Endothelial cell of umbilical vein (primary cell): ENCODE measurements around the gene RNF144B. TPM values are rescaled to one million over a fixed set of nuclear protein-coding genes. Genes with fewer than 3 reads are reported as not detected.

Experiments
- BruUV-seq: library from RNA; stranded (reverse); fragments of 400-500 nt; replicated peaks from 2 replicates; lab custom pipeline; 2021; lab: Mats Ljungman, UMichigan
- CTCF ChIA-PET: fragments of 300-600, 350-600 bp; sonication (Branson Sonifier 250); formaldehyde crosslinking; loops from one replicate; lab custom pipeline; 2021; ENCODE audit warnings: antibody characterized with exemption, inconsistent platforms; lab: Charles Lee
- POLR2A ChIA-PET: fragments of 300-600, 350-600 bp; sonication (Branson Sonifier 250); formaldehyde crosslinking; loops from one replicate; lab custom pipeline; 2021; ENCODE audit warnings: antibody characterized with exemption, inconsistent platforms; lab: Charles Lee
- DNase-seq: peaks from one replicate; pipeline ENCODE4 v3.0.0-alpha.2; 2011; ENCODE audit warnings: low read depth, low spot score
- FAIRE-seq: peaks from 2 replicates; lab custom pipeline; 2011; peaks lifted over from hg19 to GRCh38; lab: Jason Lieb, UNC
- H2AFZ ChIP-seq: 2 replicates; pipeline ENCODE4 v1.6.0; 2012; ENCODE audit warnings: low read depth, low read length, control low read depth, inconsistent platforms
- H3K27ac ChIP-seq: 2 replicates; pipeline ENCODE4 v1.5.1; 2011; ENCODE audit warnings: low read depth, mild to moderate bottlenecking, control low read depth, low read length, moderate library complexity; ENCODE audit not compliant: insufficient read depth
- H3K27me3 ChIP-seq, 2 experiments: 2 replicates each; pipeline versions ENCODE4 v1.6.0 to v1.6.1; 2011; ENCODE audit warnings: low read length in 2 of 2, mixed read lengths in 1 of 2; ENCODE audit not compliant: control insufficient read depth in 2 of 2, insufficient read depth in 2 of 2
- H3K36me3 ChIP-seq, 2 experiments: 2 replicates in 1 of 2; 3 replicates in 1 of 2; pipeline ENCODE4 v1.5.1; 2011; ENCODE audit warnings: low read length in 2 of 2, mild to moderate bottlenecking in 1 of 2, moderate library complexity in 1 of 2; ENCODE audit not compliant: control insufficient read depth in 2 of 2, insufficient read depth in 2 of 2; ENCODE audit errors: extremely low read depth in 1 of 2
- H3K4me1 ChIP-seq: 3 replicates; pipeline ENCODE4 v1.5.1; 2011; ENCODE audit warnings: mild to moderate bottlenecking, low read length; ENCODE audit not compliant: control insufficient read depth, insufficient read depth; ENCODE audit errors: extremely low read depth
- H3K4me2 ChIP-seq: 2 replicates; pipeline ENCODE4 v1.6.1; 2011; ENCODE audit warnings: low read length, control low read depth, mixed read lengths; ENCODE audit not compliant: insufficient read depth
- H3K4me3 ChIP-seq, 3 experiments: fragments of 200-600 bp in 1 of 3; sonication (generic), shearing (Covaris generic) in 1 of 3; replicated peaks in 1 of 3; 2 replicates each; pipeline ENCODE4 v1.5.1; 2011 to 2016; ENCODE audit warnings: control low read depth in 3 of 3, low read length in 3 of 3, mild to moderate bottlenecking in 2 of 3, inconsistent platforms in 1 of 3, low read depth in 1 of 3, moderate library complexity in 1 of 3; ENCODE audit not compliant: insufficient read depth in 1 of 3
- H3K79me2 ChIP-seq: 2 replicates; pipeline ENCODE4 v1.6.0; 2012; ENCODE audit warnings: low read length, inconsistent platforms; ENCODE audit not compliant: control insufficient read depth, insufficient read depth
- H3K9ac ChIP-seq: replicated peaks from 2 replicates; pipeline ENCODE3; 2011; ENCODE audit warnings: low read length, control low read depth; ENCODE audit not compliant: insufficient read depth; ENCODE audit errors: extremely low read depth
- H3K9me1 ChIP-seq: replicated peaks from 3 replicates; pipeline ENCODE4 v1.6.0; 2011; ENCODE audit warnings: mild to moderate bottlenecking, low read length; ENCODE audit not compliant: control insufficient read depth, insufficient read depth; ENCODE audit errors: extremely low read depth
- H3K9me3 ChIP-seq: replicated peaks from 2 replicates; pipeline ENCODE4 v1.5.1; 2012; ENCODE audit warnings: low read length, inconsistent platforms; ENCODE audit not compliant: control insufficient read depth, insufficient read depth
- H4K20me1 ChIP-seq: replicated peaks from 2 replicates; pipeline ENCODE3; 2011; ENCODE audit warnings: mild to moderate bottlenecking, low read length; ENCODE audit not compliant: control insufficient read depth, insufficient read depth; ENCODE audit errors: extremely low read depth
- CTCF ChIP-seq, 2 donors: IDR thresholded peaks; 1 replicate in 1 of 2; 2 replicates in 1 of 2; pipeline ENCODE4 v1.5.1; 2011; ENCODE audit warnings: low read length in 2 of 2, mild to moderate bottlenecking in 2 of 2, moderate library complexity in 2 of 2, control low read depth in 1 of 2, inconsistent platforms in 1 of 2, low read depth in 1 of 2; ENCODE audit not compliant: insufficient read depth in 1 of 2; ENCODE audit errors: extremely low read depth in 1 of 2
- EZH2 ChIP-seq: IDR thresholded peaks from 2 replicates; pipeline ENCODE4 v1.6.1; 2012; ENCODE audit warnings: borderline replicate concordance, low read depth, mild to moderate bottlenecking, moderate library complexity, low read length, inconsistent platforms; ENCODE audit not compliant: severe bottlenecking
- FOS ChIP-seq: IDR thresholded peaks from 2 replicates; pipeline ENCODE4 v1.6.1; 2011; ENCODE audit warnings: mild to moderate bottlenecking, low read length, moderate library complexity, borderline replicate concordance; ENCODE audit not compliant: insufficient read depth
- GATA2 ChIP-seq: IDR thresholded peaks from 2 replicates; pipeline ENCODE4 v1.7.0; 2011; ENCODE audit warnings: low read depth, mild to moderate bottlenecking, moderate library complexity, mixed read lengths, low read length; ENCODE audit not compliant: insufficient read length, insufficient read depth
- JUN ChIP-seq: IDR thresholded peaks from 2 replicates; pipeline ENCODE4 v1.6.1; 2011; ENCODE audit warnings: borderline replicate concordance, low read depth; ENCODE audit not compliant: insufficient read length, insufficient read depth
- MAX ChIP-seq: IDR thresholded peaks from 2 replicates; pipeline ENCODE4 v1.6.1; 2011; ENCODE audit not compliant: insufficient read depth, insufficient read length
- MYC ChIP-seq: IDR thresholded peaks from one replicate; pipeline ENCODE4 v1.6.1; 2011; ENCODE audit warnings: mild to moderate bottlenecking, low read depth, low read length
- POLR2A ChIP-seq: IDR thresholded peaks from 2 replicates; pipeline ENCODE4 v1.6.1; 2012; ENCODE audit warnings: low read depth, mild to moderate bottlenecking, control low read depth, low read length
- POLR2AphosphoS5 ChIP-seq: IDR thresholded peaks from 2 replicates; pipeline ENCODE4 v1.6.1; 2012; ENCODE audit warnings: low read depth, mild to moderate bottlenecking, control low read depth, low read length, moderate library complexity; ENCODE audit not compliant: insufficient read depth
- dilution Hi-C: fragments of 300-500 bp; cut with MboI; formaldehyde crosslinking; loops from one replicate; pipeline ENCODE4 v1.15.0; 2019; ENCODE audit warnings: low sequenced_read_pairs; ENCODE audit not compliant: extremely low pct_ligation_motif_present
- intact Hi-C: fragments of 100-400 bp; cut with micrococcal nuclease; formaldehyde crosslinking; loops from one replicate; pipeline ENCODE4 v1.10.0; 2022
- polyA plus RNA-seq, 4 experiments: library from polyadenylated mRNA; depleted of rRNA in 3 of 4; stranded (reverse) in 3 of 4; unstranded in 1 of 4; fragments of >200 nt; gene quantifications; 2 replicates each; pipeline versions ENCODE4 v1.2.1 to v1.2.3, GENCODE V29; 2011 to 2012; ENCODE audit warnings: missing spikeins in 1 of 4
- total RNA-seq: library from RNA; stranded (reverse); gene quantifications from 2 replicates; pipeline ENCODE4 v1.2.3, GENCODE V29; 2021

Gene RNF144B
- total and polyA plus RNA-seq, 2 donors (not counting 3 experiments of a cell fraction or from before 2014, with no cell fraction given) = 18.1 to 97.3 TPM

- dilution Hi-C loops (no loop called here), intact Hi-C loops (no loop called here)
- Histone ChIP-seq H3K36me3 (no peaks in the 10 kb centered on the region), H3K4me1 (peaks cover 15% of the 10 kb centered on the region), H3K4me2 (no peak overlapping the region), H3K27ac (no peak overlapping the region), H3K4me3 (no peak overlapping the region), H3K79me2 (no peaks in the 10 kb centered on the region), H2AFZ (no peak overlapping the region), H3K27me3 (no peaks in the 10 kb centered on the region), H3K9me1 (no peaks in the 10 kb centered on the region), H4K20me1 (no peaks in the 10 kb centered on the region), H3K9ac (no peak overlapping the region), H3K9me3 (no peaks in the 10 kb centered on the region)
- no TSS peak for BruUV-seq
- no peak for FAIRE-seq
- CTCF ChIA-PET = no interaction called here
- no peak for DNase-seq
- TF ChIP-seq POLR2A (no peak), EZH2 (no peak), MAX (no peak), MYC (no peak), FOS (no peak), CTCF (IDR thresholded peaks at IDR 0.05; ENCODE audit: extremely low read depth in 1 of 2, insufficient read depth in 1 of 2, low read depth in 1 of 2, low read length in 2 of 2) (no peak), POLR2AphosphoS5 (no peak), JUN (no peak), GATA2 (no peak)
- POLR2A ChIA-PET = no interaction called here
These were observed 108.1 kb downstream of the RNF144B start for GRCh38 chr6:18495236-18495635.
